H4 (cell line): Measurements from ENCODE around the gene MAP2K5. TPM values are rescaled to one million over a fixed set of nuclear protein-coding genes. Genes with fewer than 3 reads are reported as not detected.

Source experiments
- DNase-seq: peaks from one replicate; pipeline ENCODE4 v3.0.0-alpha.2; 2015; ENCODE audit warnings: low spot score
- total RNA-seq: library from RNA; depleted of rRNA; stranded (reverse); fragments of >200 nt; shearing (Covaris generic); gene quantifications from 2 replicates; pipeline ENCODE4 v1.2.3, GENCODE V29; 2014

Gene MAP2K5
- total RNA-seq, 1 experiment from 2014 or later = 6.6 TPM

DNA sequence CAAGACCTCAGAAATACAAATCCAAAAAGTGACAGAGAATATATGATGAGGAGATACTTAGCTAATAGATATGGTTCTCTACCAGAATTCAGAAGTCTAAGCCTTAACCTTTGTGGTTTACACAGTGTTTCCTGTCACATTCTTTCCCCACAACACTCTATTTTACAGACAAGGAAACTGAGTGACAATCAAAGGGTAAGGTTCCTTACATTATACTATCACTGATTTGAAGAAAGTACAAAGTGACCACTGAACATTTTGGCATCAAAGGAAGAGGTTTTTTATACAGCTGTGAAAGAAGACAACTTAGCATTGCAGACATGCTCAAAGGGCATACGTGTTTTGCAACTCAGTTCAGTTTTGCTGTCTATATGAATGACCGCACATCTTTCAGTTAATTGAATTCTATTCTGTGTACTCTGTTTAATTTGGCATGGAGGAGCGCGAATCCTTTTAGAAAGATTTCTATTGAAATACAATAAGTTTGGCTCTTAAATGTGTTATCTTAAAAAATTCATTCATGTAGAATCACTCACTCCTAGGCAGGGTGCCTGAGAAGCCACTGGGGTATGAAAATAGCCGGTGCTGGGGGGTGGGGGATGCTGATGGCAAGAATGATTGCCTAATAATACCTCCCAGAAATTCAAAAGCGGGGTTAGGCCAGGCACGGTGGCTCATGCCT is 216.3 kb downstream of the MAP2K5 start:
- no peak for DNase-seq

GRCh38 chr15:67760901-67761300 is 218.4 kb downstream of the MAP2K5 start:
- DNase-seq = no peak

- no peak for DNase-seq
These were observed 218.8 kb downstream of the MAP2K5 start for GRCh38 chr15:67761343-67761742.

DNA sequence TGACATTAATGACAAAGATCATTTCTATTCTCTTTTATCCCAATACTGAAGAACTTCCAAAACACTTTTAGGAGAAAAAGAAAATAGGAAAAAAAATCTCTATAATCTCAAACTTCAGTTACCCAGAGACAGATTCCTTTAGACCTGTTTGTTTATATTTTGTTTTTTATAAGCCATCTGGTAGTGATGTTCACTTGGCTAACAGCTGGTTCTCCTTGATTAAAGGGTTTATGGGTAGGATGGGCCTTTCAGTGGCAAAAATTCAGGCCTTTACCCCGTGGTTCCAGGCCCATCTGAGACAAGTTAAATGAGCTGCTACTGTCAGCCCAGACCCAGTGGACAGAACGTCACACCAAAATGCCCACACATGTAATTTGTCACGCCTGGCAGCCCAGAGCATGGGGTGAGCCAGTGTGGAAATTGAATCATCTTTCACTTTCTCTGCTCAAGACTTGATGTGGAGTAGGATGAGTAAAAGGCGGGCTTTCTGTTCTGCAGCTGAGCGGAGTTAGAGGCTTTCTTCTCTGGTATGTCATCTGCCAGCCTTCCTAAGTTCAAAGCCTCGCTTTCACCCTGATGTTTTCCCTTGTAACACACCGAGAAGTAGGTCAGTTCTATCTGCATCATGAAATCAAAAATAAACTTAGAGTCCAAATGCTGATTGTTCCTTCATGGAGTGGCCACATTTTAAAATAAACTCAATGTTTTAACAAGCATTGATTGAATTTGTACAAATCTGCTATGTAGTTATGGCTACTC is 220.3 kb downstream of the MAP2K5 start:
- no peak for DNase-seq

DNA sequence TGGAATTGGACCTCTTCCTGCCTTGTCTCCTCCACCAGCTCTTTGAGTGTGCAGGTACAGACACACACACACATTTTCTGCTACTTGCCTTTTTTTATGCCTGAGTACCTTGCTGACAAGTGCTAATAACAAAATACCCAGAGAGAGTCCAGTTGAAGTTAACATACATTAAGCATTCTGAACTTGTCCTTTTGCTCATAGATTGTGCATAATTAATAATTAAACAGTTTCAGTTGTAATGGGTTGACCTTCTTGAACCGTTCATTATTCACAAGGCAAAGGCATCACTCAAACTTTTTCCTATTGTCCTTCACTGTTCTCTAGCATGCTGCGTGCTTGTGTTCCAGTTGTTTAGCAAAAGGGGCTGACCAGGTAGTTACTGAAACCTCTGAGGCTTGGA is 223.2 kb downstream of the MAP2K5 start:
- DNase-seq = no peak

GRCh38 chr15:67766968-67767367 is 224.5 kb downstream of the MAP2K5 start:
- DNase-seq = no peak

DNA sequence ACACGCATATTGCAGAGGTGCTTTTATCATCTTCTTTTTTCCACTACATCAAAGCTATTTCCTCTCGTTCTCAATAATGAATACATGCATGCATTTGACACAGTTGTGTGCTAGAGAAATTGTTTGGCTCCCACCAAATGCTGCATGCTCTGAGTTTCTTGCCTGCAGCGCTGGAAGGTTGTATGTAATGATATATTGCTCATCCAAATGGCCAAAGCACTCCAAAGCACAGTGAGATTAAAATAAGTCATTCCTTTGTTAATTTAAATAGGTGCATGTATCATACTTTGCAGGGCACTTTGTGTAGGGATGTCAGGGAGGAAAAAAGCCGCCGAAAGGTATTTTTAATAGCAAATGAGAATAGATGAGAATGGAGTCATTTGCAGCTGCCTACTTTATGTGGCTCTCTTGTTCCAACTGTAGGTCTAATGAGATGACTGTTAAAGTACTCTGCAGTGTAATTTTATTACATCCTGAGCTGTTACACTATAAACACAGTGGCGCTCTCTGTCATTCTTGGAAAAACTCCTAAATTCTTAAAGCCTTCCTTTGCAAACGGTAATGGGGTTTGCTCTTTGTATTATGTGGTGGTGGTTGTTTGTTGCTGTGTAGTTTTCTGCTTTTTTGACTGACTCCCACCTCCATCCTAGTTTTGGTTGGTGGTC is 225.9 kb downstream of the MAP2K5 start:
- no peak for DNase-seq

DNA sequence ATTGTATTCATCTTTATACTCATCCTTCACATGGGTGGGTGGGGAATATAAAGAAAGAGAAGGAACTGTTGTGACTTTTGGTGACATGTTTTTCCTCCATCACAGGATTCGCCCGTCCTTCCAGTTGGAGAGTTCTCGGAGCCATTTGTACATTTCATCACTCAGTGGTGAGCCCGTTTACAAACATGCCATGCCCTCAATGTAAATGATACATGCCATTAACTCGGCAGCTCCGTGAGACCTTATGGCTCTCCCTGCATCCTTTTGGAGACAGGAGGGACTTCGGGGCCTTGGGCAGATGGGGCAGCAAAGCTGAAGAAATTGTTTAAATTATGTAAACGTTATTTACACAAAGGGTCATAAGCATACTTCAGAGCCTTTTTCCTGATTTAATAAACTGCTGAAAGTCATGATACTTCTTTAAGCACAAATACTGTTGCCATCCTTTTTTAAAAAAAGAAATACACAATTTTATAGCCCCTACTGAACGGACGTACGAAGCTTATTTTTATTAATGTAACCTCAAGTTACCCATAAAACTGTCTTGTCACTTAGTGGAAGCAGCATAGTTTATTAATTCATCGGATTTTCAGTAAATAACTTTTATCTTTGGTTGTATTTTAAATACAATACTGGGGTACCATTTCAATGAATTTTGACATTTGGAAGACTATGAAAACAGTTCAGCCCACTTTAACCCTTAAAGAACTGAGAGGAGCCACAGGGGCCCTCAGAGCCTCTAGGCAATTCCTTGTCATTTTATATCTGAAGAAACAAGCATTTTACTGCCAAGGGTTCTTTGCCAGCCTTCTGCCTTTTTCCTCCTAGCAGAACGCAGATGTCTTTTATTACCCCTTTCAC is 227.2 kb downstream of the MAP2K5 start:
- no peak for DNase-seq

- no peak for DNase-seq
These were observed 227.8 kb downstream of the MAP2K5 start for GRCh38 chr15:67770358-67770628.

DNA sequence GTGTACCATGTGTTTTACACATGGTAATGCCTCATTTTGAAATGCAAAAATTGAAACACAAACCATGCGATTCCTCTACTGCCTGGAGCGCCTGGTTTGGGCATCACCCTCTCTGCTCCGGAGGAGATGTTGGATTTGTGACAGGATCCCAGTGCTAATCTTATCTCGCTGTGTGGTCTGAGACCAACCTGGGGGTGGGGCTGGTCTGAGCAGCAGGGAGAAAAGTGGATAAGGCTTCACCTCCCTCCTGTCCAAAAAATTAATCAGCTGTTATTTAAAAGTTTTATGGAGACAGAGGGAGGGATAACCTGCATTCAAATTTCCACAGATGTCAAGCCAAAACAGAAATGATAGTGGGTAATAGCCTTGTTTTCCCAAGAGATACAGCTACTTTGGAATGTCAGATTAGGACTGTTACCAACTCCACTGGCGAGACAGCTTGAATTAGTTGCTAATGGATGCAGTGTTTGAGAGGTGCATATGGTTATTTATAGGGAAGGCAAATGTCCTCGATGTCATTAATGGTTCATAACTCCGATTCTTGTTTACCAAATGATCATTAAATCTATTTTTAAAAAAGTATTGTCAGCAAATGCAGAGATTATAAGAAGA is 228.8 kb downstream of the MAP2K5 start:
- no peak for DNase-seq

- no peak for DNase-seq
These were observed 232.1 kb downstream of the MAP2K5 start for GRCh38 chr15:67774626-67775025.

DNA sequence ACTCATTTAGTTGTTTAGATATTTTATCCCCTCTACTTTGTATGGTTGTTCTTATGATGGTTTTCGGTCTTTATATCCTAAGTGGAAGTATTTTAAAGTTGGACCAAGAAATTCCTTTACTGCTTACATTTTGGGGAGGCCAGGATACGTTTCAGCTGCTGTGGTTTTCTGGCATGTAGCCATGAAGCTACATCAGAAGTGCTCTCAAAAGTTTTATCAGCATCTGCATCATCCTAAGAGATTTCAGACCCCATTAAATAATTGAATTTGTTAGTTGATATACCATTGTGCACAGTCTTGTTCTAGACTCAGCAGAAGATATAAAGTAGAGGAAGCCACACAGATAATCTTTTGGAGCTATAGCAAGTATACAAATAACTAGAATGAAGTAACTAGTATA is 232.7 kb downstream of the MAP2K5 start:
- DNase-seq = no peak

DNA sequence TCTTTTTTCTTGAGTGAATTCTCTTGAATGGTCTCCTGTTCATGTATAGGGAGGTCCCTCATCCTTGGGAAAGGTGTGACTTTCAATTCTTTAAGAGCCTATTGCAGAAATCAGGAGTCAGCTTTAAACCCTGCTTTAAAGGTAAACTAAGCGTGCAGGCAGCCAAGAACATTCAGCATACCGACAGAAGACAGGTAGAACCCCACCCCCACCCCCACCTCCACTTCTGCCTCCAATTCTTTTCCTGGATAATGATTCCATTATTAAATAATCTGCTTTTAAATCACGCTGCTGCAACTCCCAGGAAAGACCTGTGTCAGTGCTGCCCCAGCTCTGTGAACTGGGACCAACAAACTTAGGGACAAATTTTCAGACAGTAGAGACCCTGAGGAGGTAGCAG is 233.5 kb downstream of the MAP2K5 start:
- DNase-seq = no peak

- DNase-seq = no peak
These were observed 234.1 kb downstream of the MAP2K5 start for GRCh38 chr15:67776600-67776999.

GRCh38 chr15:67777071-67777470 is 234.6 kb downstream of the MAP2K5 start:
- DNase-seq = no peak

DNA sequence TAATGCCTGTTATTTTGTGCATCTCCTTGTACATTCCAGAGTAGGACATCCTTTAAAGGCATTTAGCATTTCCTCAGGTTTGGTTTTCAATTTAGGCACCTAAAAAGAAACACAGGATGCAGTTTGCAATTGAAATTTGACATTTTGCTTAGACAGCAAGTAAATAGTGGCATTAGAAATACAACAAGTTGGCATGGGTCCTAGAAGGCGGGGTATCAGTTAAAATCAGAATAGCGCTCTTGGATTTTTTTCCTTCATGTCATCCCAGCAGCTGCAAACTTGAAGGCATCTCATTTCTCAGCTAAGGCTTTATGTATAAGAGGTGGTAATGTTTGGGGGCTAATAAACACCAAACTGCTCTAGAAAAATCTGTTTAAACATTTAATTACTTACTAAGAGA is 235.3 kb downstream of the MAP2K5 start:
- DNase-seq = no peak

GRCh38 chr15:67778968-67779548 is 236.6 kb downstream of the MAP2K5 start:
- no peak for DNase-seq

GRCh38 chr15:67779549-67780111 is 237.1 kb downstream of the MAP2K5 start:
- DNase-seq = no peak

GRCh38 chr15:67781061-67781460 is 238.6 kb downstream of the MAP2K5 start:
- no peak for DNase-seq

GRCh38 chr15:67781907-67782690 is 239.6 kb downstream of the MAP2K5 start:
- DNase-seq = no peak

DNA sequence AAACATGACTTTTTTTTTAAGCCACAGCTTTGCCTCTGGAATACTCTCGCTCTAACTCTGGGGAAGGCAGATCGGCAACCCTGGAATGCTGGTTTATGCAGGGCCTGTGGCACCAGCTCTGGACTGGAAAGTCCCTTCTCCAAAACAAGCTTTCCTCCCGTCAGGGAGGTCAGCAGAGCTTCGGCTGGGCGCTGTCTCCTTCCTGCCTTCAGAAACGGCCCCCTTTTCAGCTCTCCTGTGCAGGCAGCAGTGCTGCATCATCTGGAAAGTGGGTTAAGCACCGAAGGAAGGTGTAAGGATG is 240.1 kb downstream of the MAP2K5 start:
- no peak for DNase-seq
